GM18907 (cell line): Measurements from ENCODE around the gene SETBP1.
"Not testable (repeated sequence)": the region's sequence is repeated elsewhere in the genome, so short reads cannot be mapped to it uniquely, and the experiment has no call there.

ENCODE experiments used
- ATAC-seq: cut with Tn5 transposase; IDR thresholded peaks from one replicate; pipeline ENCODE4 v1.9.1; 2021; ENCODE audit warnings: mild to moderate bottlenecking, moderate library complexity; ENCODE audit not compliant: unreplicated experiment

SETBP1 gene

GRCh38 chr18:44786688-44787087 is 106.0 kb downstream of the SETBP1 start:
- ATAC-seq, result peak; percentile 80

DNA sequence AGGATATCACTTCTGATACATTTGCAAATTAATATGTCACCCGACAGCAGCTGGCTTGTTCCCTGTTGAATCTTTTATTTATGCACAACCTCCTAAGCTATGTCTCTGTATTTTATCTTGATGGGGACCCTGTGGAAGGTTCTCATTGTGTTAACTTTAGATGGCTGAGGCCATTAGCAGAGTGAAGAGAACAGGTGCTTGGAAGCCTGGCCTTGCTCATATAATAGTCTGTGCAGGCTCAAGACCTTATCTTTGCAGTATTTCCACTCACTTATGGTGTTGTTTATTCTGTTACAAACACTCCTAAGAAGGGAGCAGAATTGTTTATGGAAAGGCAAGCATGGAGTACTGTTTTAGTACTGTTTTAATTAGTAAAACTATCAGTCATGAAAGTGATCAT is 107.6 kb downstream of the SETBP1 start:
- ATAC-seq, result no peak

DNA sequence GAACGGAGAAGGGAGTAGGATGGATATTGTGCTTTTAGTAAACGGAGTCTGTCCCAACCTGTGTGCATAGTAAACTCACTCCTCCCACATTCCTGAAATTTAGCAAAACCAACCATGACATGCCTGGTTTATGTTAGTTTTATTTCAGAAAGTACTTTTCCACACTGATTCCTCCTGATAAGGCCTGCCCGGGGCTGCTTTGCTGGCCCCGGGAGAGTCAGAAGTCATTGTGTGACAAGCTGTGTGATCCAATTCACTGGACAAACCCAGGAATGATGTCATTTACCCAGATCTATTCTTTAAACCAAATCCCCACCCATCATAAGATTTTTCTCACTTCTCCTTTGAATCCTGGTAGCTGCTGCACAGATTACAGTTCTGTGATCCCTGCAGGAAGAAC is 109.0 kb downstream of the SETBP1 start:
- ATAC-seq, result no peak

GRCh38 chr18:44790860-44791259 is 110.2 kb downstream of the SETBP1 start:
- no peak for ATAC-seq

GRCh38 chr18:44791520-44791919 is 110.8 kb downstream of the SETBP1 start:
- no peak for ATAC-seq

DNA sequence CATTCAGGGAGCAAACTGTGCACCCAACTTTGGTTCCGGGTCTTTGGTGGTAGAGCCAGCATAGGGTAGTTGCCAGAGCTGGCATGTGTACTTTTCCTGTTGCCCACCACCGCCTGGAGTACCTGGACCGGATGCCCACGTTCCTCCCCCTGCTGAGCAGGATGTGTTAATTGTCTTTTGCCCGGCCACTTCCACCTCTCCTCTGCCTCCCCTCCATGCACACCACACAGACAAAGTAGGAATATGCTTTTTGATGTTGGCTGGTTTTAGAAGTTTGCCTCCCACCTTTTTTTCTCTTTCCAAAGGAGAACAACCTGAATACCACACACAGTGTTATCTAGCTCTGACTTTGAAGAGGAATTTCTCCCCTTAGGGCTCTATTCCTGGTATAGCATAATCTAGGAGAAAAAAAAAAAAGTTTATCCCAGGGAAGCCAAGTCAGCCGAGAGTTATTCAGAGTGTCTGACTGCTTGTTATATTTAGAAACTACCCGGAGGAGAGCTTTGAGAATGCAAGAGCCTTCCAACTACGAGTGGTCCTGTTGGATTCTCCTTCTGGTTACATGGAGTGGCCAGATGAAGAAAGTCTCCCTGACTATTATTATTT is 111.9 kb downstream of the SETBP1 start:
- no peak for ATAC-seq

- ATAC-seq, result no peak
These were observed 112.5 kb downstream of the SETBP1 start for GRCh38 chr18:44793194-44793593.

- ATAC-seq, result no peak
These were observed 113.0 kb downstream of the SETBP1 start for GRCh38 chr18:44793685-44794084.

GRCh38 chr18:44795241-44795640 is 114.6 kb downstream of the SETBP1 start:
- no peak for ATAC-seq

DNA sequence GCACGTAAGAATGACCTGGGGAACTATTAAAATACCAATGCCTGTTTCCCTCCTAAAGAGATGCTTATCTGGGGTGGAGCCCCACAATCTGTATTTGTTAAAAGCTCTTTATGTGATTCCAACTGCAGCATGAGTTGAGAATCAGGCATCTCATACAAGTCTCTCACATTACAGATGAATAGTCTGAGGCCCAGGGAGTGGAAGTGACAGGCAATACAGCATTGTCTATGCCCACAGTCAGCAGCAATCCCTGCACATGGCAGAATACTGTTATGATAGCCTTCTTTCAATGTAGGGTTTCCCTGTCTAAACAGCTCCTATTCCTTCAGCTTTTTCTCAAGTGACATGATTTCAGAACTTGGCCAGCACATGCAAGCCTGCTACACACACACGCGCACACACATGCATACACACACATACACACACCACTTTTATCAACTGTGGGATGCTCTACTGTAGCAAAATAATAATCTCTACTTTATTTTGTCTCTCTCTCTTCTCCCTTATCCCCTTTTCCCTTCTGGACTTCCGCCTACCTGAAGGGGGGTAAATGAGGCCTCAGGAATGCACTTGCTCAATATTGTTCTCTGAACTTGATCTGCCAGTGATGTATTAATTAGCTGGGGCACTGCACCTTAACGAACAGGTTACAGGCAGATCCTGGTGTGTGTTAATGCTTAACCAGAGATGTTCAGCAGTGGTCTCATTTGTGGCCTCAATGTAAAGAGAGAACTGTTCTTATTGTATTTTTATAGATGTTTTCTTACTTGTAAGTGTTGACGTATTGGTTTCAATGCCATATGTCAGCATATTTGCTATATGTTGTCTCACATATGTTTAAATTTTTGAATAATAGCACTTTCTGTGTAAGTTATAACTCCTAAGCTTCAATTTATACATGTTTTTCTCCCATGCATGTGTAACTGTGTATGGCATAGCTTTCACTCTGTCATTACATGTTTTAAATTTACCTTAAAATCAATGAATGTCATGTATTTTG is 116.0 kb downstream of the SETBP1 start:
- ATAC-seq, result peak; percentile 49

GRCh38 chr18:44798433-44799048 is 117.9 kb downstream of the SETBP1 start:
- ATAC-seq, result no peak

GRCh38 chr18:44799382-44799906 is 118.8 kb downstream of the SETBP1 start:
- ATAC-seq, result peak; percentile 31

GRCh38 chr18:44799907-44800421 is 119.3 kb downstream of the SETBP1 start:
- peak; percentile 82 for ATAC-seq

DNA sequence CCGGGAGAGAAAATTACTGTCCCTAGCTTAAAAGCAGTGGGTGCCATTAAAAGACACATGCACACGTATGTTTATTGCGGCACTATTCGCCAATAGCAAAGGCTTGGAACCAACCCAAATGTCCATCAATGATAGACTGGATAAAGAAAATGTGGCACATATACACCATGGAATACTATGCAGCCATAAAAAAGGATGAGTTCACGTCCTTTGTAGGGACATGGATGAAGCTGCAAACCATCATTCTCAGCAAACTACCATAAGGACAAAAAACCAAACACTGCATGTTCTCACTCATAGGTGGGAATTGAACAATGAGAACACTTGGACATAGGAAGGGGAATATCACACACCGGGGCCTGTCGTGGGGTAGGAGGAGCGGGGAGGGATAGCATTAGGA is 120.1 kb downstream of the SETBP1 start:
- not testable (repeated sequence) for ATAC-seq

DNA sequence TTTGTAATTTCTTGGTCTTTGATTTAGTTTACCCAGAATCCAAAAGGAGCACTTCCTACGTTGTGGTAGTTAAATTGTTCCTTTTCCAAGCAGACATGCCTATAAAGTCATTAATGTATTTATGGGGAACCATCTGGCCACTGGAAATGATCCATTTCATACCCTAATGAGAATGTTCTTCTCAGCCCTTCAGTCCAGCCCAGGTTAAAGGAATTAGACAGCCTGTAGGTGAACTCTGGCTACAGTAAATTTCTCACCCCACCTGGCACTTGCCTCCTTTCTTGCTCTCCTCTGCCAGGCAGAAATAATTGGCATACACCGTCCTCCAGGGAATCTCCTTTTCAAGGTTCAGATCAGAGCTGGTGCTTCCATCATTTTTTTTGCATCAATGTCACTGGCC is 121.1 kb downstream of the SETBP1 start:
- no peak for ATAC-seq

- ATAC-seq, result no peak
These were observed 121.8 kb downstream of the SETBP1 start for GRCh38 chr18:44802508-44802907.

GRCh38 chr18:44803019-44803650 is 122.4 kb downstream of the SETBP1 start:
- ATAC-seq, result no peak

- ATAC-seq, result no peak
These were observed 123.3 kb downstream of the SETBP1 start for GRCh38 chr18:44804033-44804432.

GRCh38 chr18:44805176-44805575 is 124.5 kb downstream of the SETBP1 start:
- ATAC-seq, result no peak

GRCh38 chr18:44805643-44806042 is 125.0 kb downstream of the SETBP1 start:
- no peak for ATAC-seq

- no peak for ATAC-seq
These were observed 127.1 kb downstream of the SETBP1 start for GRCh38 chr18:44807766-44808165.
